Measurements from ENCODE around the gene ITPK1.

ITPK1 gene

GRCh38 chr14:92945544-92945943 is 170.2 kb downstream of the ITPK1 start:
- no peak for DNase-seq

DNA sequence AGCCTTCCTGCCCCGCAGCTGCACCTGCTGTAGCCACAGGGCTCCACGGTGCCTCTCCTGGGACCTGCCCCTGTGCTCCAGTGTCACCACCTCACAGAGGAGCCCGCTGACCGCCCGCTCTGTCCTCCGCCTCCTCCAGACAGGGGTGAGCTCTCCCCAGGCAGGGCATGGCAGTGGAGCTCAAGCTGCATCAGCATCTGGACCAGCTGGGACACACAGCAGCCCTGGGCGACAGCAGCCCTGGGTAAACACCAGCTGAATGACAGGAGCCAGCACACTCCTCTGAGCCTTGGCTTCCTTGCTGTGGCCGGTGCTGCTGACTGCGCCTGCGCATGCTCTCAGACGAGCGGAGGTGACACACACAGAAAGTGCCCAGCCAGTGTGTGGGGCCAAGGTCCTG is 170.7 kb downstream of the ITPK1 start:
- DNase-seq, result no peak

DNA sequence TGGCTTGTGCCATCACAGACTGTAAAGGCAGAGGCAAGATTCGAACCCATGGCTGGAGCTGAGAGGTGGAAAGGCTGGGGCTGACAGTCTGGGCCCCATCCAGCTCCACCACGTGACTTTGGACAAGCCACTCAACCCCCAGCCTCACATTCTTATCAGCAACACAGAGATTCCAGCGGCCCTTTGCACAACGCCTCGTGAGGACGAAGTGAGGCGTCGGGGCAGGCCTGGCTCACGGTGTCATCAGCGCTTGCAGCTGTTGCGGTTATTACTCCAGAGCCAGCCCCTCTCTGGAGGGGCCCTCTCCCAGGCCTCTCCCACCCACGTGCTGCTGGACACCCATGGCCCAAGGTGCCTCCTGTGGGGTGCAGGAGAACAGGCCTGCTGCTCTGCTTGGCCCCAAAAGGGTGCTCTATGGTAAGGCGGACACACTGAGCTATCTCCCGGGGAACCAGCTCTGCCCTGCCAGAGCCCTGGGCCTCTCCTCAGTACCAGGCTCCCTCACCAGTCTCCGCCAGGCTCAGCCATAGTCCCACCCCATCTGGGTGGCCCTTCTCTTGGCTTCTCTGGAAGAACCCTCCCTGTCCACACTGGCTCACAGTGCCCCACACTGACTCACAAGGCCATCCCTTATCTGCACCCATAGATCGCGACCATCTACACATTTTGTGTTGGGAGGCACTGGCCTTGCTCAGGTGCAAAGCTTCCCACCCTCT is 171.7 kb downstream of the ITPK1 start:
- no peak for DNase-seq

DNA sequence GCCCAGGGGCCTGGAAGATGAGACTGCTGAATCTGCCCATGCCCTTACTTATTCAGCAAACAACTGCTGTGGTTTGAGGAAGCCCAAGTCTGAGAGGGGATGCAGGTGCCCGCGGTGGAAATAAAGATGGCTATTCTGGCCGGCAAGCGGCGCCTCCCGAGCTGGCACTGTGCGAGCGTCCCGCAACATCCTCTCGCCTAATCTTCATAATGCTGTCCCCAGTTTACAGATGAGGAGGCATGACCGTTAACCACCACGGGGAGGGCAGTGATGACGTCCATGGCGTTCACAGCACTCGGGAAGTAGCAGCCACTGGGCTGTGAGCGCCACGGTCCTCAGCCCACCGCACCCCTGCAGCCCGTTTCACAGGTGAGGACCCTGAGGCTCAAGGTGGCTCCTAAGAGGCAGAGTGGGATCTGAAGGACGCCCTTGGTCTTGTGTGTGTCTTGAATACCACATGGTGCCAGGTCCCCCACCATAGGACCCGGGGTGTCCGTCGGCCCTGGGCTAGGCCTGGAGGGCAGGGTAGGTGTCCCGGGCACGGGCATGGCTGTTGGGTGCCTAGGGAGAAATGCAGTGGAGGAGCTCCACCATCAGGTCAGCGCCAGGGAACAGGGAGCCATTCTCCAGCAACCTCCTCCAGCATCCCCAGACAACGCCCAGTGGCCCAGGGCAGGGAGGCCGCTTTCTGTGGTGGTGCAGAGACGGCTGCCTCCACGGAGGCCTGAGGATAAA is 172.6 kb downstream of the ITPK1 start:
- DNase-seq, result no peak

DNA sequence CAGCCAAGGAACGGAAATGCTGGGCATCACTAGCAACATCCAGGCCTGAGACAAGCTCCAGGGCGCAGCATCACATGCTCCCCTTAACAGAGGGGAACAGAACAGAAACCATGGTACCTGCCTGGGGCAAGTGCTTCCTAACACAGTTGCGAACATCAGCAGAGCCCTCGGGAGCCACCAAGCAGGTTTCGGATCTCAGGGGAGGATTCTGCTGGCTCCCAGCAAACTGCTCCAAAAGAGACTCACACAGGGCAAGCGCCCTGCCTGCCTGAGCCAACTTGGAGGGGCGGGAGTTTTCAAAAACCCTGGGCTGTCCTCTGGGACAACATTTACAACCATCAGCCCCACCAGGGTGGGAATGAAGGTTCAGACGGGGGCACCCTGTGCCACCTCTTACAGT is 173.1 kb downstream of the ITPK1 start:
- no peak for DNase-seq

- DNase-seq, result no peak
Measured at GRCh38 chr14:92942136-92942535, 173.6 kb downstream of the ITPK1 start.

DNA sequence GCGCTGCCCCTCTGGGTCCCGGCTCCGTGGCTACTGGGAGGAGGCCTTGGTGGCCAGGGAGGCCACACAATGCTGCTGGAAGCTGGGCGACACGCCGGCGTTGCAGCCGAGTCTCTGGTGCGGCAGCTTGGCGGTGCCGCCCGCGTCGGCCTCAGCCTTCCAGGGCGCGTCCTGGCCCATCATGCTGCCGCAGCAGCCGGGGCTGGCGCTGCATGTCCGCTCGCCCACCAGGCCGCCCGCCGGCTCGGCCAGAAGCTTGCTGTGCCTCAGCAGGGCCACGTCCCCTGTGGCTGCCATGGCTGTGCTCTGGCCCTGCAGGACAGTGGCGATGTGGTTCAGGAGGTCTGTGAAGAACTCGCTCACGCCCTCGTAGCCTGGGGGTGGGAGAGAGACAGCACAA is 174.2 kb downstream of the ITPK1 start:
- DNase-seq, result no peak

DNA sequence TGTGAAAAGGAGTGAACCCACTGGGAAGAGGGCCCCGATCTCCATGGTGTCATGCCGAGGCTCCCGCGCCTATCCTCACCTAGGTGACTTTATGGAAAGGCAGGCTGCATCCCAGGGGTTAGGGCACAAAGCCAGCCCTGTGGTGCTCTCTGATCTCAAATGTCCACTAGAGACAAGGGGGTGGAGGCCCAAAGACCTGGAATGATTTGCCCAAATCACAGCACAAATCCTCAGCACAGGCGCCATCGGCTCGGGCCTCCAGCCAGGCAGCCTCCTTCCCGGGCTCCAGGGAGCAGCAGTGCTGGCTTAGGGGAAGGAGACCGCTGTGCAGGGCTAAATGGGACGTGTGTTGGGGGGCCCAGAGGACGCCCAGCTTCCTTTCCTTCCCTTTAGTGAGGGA is 175.2 kb downstream of the ITPK1 start:
- no peak for DNase-seq

DNA sequence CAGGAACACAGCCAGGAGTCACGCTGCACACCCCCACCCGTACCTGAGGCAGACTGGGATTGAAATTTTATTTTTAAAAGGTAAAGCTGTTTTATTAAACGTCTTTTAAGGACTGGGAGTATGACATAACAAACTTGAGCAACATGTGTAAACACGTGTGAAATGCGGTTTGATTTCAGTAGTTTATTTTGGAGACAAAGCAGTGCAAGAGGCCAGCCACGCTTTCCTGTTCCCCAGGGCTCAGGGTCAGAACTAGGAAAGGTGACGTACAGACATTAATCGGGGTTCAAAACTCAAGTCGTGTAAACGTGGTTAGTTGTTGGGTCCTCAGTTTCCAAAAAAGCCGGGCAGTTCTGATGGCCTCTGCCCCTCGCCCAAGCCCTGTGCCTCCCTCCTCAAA is 176.0 kb downstream of the ITPK1 start:
- no peak for DNase-seq

GRCh38 chr14:92938890-92939671 is 176.6 kb downstream of the ITPK1 start:
- DNase-seq, result no peak

- DNase-seq, result no peak
Measured at GRCh38 chr14:92938235-92938875, 177.4 kb downstream of the ITPK1 start.

- DNase-seq, result no peak
Measured at GRCh38 chr14:92937051-92937937, 178.4 kb downstream of the ITPK1 start.

- no peak for DNase-seq
Measured at GRCh38 chr14:92936085-92936484, 179.6 kb downstream of the ITPK1 start.

DNA sequence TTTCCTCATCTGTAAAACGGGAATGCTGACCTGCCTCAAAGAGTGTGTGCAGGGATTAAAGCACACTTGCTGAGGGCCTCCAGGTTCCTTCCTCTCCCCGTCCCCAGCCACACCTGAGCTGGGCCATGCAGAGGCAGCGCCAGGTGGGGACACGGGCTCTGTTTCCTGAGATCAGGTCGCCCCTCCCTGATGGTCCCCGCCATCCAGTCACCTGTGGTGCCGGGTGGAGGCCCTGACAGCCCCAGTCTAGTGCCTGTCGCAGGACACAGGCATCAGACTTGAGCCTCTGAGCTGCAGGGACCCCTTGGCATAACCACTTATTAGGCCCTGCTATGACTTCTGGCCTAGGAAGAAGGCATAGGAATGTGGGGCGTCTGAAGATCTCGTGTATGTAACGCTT is 180.3 kb downstream of the ITPK1 start:
- no peak for DNase-seq

GRCh38 chr14:92934196-92935085 is 181.3 kb downstream of the ITPK1 start:
- DNase-seq, result no peak

GRCh38 chr14:92933481-92933880 is 182.2 kb downstream of the ITPK1 start:
- DNase-seq, result no peak

DNA sequence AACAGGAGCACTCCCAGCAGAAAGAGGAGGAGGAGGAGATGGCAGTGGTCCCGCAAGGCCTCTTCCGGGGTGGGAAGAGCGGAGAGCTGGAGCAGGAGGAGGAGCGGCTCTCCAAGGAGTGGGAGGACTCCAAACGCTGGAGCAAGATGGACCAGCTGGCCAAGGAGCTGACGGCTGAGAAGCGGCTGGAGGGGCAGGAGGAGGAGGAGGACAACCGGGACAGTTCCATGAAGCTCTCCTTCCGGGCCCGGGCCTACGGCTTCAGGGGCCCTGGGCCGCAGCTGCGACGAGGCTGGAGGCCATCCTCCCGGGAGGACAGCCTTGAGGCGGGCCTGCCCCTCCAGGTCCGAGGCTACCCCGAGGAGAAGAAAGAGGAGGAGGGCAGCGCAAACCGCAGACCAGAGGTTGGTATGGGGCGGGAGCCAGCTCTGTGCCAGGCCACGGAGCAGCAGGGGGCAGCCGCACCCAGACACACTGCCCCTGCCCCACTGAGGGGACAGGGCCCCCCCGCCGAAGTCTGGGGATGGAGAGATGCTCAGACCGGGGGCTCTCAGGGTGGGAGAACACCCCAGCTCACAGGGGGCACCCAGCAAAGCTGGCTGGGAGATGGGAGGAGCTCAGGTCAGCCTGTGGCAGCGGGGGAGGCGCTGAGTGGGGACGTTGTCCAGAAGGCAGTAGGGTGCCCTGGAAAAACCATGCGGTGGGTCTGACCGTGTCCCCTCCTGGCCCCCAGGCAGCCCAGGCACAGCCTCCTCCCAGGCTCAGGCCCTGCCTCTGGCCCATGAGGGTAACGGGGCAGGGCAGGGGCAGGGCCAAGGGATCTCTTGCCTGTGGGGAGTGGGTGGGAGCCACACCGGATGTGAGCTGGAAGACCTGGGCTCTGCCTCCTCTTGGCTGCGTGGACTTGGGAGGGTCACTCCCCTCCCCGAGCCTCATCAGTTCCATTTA is 183.0 kb downstream of the ITPK1 start:
- DNase-seq, result no peak

DNA sequence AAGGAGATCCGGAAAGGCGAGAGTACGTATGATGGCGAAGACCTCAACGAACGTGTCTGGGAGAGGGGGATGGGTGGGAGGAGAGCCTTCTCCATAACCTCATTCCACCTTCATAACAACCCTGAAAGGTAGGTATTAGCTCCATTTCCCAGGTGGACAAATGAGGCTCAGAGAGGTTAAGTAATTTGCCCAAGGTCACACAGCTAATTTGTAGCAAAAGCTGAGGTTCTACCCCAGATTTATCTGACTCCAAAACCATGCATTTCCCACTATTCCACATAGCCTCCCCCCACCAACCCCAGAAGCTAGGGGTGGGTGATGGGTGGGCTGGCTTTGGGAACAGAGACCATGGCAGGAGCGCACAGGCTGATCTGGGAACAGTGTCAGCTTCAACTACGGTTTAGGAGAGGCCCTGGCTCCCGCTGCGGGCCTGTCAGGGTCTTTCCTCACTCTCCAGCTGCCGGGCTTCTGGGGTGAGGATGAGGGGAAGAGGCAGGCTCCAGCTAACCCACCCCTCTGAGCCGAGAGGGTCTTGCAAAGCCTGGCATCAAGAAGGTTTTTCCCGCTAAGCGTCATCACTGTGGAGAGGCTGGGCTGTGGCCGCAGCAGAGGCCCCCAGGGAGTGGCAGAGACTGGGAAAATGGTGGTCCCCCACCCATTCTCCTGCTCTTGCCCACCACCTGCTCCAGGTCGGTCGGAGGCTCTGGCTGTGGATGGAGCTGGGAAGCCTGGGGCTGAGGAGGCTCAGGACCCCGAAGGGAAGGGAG is 183.9 kb downstream of the ITPK1 start:
- DNase-seq, result no peak
